Measurements from ENCODE around the gene UTP14A.
A peak's percentile ranks its signal among the peaks of the same experiment; 100 is the strongest.

UTP14A gene

GRCh38 chrX:129953881-129954280 is 47.9 kb downstream of the UTP14A start:
- no peak for DNase-seq

GRCh38 chrX:129954804-129955203 is 48.8 kb downstream of the UTP14A start:
- DNase-seq = no peak

DNA sequence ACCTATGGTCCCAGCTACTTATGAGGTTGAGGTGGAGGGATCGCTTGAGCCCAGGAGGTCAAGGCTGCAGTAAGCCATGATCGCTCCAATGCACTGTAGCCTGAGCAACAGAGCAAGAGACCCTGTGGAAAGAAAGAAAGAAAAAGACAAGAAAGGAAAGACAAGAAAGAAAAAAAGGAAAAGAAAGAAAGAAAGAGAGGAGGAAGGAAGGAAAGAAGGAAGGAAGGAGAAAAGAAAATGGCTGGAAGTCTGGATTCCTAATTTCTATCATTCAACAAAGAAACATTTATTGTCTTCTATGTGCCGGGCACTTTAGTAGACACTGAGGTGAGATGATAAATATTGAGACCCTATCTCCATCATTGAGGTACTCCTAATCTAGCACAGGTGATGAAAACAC is 49.7 kb downstream of the UTP14A start:
- DNase-seq = no peak

DNA sequence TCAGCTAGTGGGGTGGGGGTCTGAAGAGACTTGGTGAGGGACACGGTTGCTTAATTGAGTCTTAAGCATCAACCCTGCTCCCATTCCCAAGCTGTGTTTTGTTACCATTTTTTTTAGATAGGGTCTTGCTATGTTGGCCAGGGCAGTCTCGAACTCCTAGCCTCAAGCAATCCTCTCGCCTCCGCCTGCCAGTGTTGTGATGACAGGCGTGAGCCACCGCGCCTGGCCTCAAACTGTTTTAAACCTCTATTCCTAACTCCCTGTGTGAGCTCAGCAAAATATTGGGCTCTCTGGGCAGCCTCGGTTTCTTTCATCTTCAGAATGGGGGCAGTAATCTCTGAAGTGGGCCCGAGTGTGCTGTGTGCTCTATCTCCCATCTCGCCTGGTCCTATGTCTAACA is 50.2 kb downstream of the UTP14A start:
- DNase-seq = no peak

GRCh38 chrX:129956765-129957164 is 50.8 kb downstream of the UTP14A start:
- DNase-seq = no peak

DNA sequence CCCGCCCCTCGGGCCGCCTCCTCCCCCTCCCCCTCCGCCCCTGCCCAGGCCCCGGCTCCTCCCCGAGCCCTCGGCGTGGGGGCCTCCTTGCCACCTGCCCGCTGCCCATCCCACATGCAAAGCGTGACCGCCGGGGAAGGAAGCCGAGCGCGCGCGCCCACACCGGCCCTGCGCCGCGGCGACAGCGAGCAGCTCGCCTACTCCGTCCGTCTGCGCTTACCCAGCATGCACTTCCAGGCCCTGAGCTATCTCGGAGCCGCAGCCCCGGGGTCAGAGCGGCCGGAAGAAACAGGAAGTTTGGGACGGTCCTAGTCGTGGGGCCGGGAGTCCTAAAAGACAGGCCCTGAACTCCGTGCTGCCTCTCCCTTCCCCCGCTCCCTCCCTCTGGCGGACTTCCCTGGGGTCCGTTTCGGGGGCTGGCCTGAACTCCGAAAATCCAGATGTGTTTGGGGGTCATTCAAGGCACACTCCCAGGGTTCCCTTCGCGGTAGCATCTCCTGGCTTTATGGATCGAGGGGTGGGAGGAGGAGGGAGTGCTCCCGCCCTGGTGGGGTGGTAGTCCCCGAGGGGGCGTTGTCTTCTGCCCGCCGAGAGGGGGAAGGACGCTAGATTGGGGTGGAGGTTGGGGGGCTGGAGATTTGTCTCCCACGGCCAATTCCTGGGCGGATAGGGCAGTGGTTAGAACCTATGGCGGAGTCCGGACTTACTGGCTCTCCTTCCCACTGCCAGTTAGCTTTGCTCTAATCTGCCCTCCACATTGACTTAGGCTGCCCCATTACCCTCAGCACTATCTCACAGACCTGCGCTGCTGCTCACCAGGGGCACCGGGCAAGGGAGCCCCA is 51.5 kb downstream of the UTP14A start:
- peak; percentile 68 for DNase-seq

DNA sequence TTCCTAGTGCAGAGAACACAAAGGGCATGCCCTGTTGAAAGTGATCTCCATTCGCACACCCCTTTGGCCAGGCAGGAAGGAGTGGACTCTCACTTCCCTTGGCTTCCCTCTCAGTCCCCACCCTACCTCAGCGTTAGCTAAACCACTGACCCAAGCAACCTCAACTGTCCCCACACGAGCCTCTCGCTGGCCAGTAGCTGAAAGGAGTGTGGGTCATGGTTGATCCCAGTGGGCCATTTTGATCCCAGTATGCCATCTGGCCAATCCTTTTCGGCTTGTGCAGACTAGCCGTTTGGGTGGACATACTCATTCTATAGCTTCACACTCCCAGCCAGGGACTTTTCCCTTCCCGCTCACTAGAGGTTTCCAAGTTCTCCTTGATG is 52.1 kb downstream of the UTP14A start:
- no peak for DNase-seq

DNA sequence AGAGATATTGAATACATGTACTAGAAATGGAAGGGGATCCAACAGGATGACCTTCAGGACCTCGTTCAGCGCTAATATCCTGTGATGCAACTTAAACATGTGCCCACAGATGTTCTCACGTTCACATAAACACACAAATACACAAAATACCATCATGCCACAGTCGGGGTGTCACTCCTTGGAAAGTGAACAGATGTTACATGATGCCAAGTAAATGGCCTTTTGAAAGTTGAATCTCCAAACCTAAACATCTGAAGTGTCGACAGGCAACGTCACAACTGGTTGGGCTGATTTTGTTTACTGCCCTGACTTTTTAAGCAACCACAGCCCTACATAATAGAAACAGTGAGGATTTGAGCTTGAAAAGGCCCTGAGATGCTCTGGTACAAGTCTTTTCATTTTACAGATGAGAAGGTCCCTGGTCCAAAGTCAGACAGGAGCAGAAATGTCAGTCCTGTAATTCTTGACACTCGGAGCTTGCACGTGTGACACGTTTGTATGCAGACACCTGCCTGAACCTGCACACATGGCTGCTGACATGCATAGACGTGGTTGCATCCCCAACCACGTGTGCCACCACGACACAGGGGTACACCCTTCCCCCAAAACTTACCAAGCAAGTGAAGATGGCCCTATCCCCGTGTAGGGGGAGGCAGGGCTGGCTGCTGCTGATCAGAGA is 53.0 kb downstream of the UTP14A start:
- DNase-seq = no peak

DNA sequence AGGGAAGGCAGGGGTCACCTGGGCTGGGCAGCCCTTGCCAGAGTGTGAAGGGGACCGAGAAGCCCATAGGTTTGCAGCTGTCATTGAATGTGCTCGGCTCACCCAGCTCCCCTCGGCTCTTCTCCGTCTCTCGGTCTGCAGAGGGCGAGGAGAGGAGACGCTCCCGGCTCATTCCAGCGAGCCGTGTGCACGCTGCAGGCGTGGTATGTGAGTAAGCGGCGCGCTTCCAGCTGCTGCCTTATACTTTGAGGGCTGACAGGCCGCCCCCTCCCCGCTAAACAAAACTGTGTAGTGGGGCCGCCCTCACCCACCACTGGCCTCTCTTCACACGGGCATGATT is 53.5 kb downstream of the UTP14A start:
- no peak for DNase-seq

DNA sequence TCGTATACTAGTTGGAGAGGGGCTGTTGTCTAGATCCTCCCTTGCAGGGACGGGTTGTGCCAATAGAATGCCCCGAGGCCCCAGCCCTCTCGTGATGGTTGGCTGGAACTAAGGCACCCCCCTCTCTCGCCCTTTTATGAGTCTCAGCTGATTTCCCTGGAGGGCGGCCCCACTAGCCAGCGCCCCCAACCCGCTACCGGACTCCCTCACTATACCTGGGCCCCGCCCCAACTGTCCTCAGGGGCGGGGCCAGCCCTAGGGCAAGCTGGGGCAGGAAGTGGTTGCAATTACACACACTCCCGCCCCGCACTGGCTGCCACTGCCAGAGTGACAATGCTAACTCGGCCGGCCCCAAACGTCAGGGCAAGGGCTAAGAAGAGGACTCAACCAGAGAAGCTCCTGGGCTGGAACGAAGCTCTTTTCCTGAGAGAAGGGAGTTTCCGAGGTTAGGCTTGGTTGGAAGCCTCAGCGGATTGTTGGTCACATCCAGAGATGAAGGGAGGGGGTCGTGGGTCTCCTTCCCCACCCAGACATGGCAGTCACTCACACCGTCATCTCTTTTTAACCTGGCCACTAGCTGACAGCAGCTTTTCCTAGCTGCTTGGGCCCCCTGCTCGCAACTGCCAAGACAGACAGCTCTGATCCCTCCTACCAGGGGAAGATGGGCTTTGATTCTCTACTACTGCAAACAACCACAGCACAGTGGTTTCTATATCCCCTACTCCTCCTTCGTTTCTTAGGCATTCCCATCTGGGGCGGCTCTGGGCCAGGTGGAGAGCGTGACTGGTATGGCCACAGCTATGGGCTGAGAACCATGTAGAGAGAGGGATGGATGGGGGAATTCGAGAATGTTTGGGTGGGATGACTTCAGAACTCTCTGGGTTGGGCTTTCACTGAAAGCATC is 55.5 kb downstream of the UTP14A start:
- peak; percentile 84 for DNase-seq

DNA sequence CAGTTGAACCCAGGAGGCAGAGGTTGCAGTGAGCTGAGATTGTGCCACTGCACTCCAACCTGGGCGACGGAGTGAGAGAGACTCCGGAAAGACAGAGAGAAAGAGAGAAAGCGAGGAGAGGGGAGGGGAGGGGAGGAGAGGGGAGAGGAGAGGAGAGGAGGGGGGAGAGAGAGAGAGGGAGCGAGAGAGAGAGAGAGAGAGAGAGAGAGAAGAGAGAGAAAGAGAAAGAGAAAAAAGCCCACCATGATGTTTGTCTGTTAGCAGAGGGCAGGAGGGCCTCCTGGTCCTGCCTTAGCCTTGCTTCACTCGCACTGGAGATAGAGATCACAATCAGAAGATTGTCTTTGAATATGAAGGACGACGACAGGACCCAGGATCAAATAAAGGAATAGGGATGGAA is 57.8 kb downstream of the UTP14A start:
- DNase-seq = no peak

GRCh38 chrX:129965166-129965565 is 59.2 kb downstream of the UTP14A start:
- no peak for DNase-seq

DNA sequence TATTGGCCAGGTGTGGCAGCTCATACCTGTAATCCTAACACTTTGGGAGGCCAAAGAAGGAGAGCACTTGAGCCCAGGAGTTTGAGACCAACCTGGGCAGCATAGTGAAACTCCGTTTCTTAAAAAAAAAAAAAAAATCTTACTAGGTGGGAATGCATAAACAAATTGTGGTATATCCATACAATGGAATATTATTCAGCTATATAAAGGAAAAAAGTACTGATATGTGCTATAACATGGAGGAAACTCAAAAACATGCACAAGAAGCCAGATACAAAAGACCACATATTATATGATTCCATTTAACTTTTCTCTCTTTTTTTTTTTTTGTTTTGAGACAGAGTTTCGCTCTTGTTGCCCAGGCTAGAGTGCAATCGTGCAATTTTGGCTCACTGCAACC is 63.0 kb downstream of the UTP14A start:
- no peak for DNase-seq

DNA sequence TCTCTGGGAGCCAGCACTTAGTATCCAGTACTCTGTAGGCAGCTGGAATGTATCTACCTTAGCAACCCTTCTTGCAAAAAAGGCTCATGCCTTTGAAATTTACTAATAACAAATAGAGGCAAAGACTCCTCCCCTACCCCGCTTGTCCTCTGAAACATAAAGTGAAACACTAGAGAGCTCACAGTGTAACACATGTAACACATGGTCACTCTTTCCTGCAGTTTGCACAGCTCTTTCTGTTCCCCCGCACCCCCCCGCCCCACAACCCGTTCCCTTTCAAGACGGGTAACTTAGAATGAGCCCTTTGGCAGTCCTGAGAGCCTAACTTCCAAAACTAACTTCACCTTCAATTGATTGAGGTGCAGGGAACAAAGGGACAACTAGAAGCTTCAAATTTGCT is 70.5 kb downstream of the UTP14A start:
- DNase-seq = no peak
